T-helper 1 cell (primary cell): ENCODE data around the gene CRLF1.
A peak's percentile ranks its signal among the peaks of the same experiment; 100 is the strongest.

ENCODE experiments used
- DNase-seq, 5 donors: peaks; one replicate each; pipeline ENCODE4 v3.0.0-alpha.2; 2012 to 2020

CRLF1 gene

GRCh38 chr19:18636183-18636968 lies 29.8 kb upstream of the CRLF1 start:
- peak; percentile 96 to 100 (median 98) for DNase-seq

DNA sequence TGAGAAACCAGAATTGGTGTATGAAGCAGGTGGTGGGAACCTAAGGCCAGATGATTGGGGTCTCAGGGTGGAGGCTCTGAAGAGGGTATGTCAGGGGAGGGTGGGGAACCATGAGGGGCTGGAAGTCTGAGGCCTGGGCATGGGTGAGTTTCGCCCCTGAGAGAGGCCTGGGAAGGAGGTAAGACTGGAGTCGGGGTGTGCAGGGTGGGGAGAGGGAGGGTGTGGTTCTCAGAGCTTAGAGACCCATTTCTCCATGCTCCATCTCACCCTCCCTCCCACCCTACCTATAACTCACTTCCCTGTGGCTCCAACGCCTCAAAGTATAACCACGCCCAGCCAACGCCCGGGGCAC lies 29.2 kb upstream of the CRLF1 start:
- DNase-seq, result no peak

DNA sequence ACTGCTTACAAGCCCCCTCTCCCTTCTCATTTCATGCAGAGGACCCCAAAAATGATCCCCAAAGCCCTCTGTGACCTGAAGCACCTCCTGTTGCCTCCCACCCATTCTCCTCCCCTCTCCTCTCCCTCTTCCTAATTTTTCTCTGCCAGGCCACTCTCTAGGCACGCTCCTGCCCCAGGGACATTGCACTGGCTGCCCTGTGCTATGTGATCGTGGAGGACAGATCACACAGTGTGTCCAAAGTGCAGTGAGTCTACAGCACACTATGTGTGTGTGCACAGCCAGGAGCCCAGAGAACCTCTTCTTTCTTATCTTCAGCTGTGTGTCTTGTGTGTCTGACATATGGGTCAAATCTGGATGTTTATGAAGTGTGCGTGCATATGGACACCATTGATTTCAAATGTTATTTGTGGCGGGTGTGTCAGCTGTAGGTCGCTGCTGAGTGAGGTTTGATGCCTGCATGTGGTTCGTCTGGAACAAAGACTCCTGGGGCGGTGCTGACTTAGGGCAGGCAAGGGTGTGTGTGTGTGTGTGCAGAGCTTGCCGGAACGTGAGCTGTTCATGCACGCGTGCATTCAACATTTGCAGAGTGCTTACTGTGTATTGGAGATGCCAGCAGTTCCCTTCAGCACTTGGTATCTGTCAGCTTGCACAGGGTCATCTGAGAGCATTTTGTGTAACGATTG lies 28.2 kb upstream of the CRLF1 start:
- DNase-seq, result no peak

DNA sequence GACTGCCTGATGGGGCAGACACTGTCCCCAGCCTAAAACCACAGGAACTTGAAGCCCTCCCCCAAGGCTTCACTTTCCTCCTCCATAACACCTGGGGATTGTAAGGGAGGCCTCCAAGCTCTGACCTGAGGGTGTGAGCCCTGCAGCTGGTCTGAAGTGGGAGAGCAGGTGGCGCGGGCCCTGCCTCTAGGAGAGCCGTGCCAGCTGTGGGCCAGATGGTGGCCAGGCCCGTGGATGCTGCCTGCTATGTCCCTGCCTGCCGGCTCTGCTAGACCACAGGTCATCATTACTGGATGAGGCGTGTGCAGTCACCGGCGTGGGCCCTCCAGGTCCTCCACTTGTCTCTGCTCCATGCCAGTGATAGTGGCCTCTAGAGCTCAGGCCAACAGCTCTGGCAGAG lies 26.7 kb upstream of the CRLF1 start:
- no peak for DNase-seq

- DNase-seq, result no peak
Observed at GRCh38 chr19:18629166-18630088, 22.8 kb upstream of the CRLF1 start.

GRCh38 chr19:18626906-18627305 lies 20.3 kb upstream of the CRLF1 start:
- DNase-seq, result no peak

DNA sequence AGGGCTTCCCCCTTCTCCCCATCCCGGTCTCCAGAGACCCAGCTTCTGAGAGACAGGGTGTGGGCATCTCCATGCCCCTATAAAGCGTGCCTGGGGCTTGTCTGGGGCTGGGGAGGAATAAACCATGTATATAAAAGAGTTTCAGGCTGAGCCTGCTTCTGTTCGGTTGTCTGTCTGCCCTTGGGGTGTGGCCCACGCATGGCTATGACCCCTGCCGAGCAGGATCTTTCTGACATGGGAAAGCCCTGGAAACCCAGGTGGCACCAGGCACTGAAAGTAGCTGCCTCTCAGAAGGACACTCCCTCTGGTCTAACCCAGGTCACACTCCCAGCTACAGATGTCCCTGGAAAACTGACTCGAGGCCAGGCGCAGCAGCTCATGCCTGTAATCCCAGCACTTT lies 14.3 kb upstream of the CRLF1 start:
- DNase-seq, result no peak

DNA sequence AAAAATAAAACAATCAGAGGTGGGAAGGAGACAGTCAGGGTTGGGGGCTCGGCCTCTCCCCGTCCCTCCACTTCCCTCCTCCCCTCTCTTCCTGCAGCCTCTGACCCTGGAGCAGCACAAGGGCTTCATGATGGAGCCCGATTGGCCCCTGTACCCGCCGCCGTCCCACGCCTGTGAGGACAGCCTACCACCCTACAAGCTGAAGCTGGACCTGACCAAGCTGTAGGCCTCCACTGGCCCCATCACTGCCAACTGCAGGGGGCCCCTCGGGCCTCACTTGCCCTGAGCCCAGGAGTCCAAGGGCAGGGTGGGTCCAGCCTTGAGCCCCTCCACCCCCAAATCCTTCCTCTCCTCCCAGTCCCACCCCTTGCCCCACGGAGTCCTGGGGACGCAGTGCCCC lies 13.7 kb upstream of the CRLF1 start:
- no peak for DNase-seq

DNA sequence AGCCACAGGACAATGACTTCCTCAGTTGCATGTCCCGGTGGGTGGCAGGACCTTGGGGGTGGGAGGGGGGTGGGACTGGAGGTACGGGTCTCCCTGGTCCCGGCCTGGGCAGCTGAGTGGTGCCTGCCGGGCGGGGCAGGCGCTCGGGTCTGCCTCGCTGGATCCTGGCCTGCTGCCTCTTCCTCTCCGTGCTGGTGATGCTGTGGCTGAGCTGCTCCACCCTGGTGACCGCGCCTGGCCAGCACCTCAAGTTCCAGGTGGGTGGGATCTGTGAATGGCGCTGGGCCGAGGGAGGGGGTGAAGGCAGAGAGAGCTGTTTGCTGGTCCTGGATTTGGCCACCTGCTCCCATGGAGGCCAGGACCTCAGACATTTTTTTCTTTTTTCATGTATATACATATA lies 11.6 kb upstream of the CRLF1 start:
- DNase-seq, result no peak

- DNase-seq, result no peak
Observed at GRCh38 chr19:18617562-18617961, 11.0 kb upstream of the CRLF1 start.

- DNase-seq, result no peak
Observed at GRCh38 chr19:18616023-18616422, 9.4 kb upstream of the CRLF1 start.

- no peak for DNase-seq
Observed at GRCh38 chr19:18613589-18614234, 7.1 kb upstream of the CRLF1 start.

GRCh38 chr19:18612772-18613588 lies 6.4 kb upstream of the CRLF1 start, which contains the start of gene TMEM59L:
Gene TMEM59L, plus strand, starts transcription at chr19:18612870. Its CDS starts 89 bp downstream, at chr19:18612959.
- peak in 4 of 5 donors; percentile 33 to 53 (median 43) for DNase-seq

DNA sequence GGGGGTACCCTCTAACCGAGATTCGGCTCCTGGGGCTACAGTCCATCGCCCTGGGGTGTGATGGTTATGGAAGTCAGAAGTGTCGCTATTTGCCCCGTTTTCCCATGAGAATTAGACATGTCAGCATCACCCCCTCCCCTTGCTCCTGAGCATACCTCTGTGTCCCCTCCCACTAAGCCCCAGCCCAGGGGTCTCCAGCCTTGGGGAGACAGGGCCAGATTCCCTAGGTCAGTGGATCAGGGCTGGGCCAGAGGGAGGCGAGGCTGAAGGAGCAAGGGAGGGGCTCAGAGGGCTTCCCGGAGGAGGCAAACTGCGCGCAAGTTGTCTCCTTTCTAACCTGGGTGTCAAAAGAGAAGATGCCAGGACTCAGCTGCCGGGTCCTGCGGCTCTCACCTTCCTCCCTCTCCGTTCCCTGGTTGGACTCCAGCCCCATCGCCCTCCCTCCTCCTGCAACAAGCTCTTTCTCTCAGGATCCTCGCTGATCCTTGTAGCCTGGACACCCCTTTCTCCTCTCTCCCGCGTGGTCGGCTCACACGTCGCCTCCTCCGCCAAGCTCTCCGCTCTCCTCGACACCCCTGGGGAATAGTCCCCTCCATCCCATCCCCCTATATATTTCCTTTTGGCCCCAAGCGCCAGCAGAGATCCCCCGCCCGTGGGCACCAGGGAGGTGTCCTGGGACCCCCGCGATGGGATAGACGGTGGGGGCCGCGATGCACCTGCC lies 5.6 kb upstream of the CRLF1 start:
- DNase-seq, result no peak

DNA sequence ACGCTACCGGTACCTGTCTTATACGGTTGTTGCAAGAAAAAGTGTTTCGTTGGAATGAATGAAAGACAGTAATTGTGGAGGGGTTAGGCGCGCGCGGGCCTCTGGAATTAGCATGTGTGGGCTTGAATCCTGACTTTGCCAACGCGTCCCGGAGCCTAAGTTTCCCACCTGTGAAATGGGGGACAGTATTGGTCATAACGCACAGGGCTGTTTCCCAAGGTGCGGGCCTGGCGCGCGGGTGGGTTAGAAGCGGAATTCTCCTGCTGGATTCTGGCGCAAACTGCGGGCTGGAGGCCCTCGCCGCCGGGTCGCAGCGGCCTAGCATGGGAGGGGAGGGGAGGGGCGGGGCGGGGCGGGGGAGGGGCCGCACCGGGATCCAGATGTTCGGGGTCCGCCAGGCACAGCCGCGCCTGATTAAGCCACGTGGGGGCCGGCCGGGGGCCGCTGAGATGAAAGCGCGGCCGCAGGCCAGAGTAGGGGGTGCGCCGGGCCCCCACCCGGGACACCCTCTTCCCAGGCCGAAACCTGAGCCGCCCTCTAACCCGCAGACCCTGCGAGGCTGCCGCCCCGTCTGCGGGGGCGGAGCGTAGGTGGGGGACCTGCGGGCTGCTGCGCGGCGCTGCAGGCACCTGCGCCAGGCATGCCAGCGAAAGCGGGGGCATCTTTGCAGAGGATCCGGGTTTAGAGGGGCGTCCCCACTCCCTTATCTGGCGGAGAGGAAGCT lies 4.9 kb upstream of the CRLF1 start:
- no peak for DNase-seq

- no peak for DNase-seq
Observed at GRCh38 chr19:18610556-18611326, 4.1 kb upstream of the CRLF1 start.

- DNase-seq, result no peak
Observed at GRCh38 chr19:18610245-18610555, 3.6 kb upstream of the CRLF1 start.

DNA sequence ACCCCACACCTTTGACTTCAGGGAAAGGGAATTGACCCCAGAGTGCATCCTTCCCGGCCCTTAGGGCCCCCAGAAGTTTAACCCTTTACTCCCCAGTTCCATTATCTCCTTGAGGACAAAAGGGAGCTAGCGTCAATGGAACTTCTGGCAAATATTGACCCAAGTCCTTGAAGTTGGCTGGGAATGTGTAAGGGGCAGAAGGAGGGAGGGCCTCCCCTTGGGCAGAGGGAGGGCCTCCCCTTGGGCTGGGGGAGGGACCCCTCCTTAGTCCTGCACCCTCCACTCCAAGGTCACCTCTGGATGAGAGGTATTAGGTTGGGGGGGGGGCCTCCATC lies 3.1 kb upstream of the CRLF1 start:
- DNase-seq, result no peak

- no peak for DNase-seq
Observed at GRCh38 chr19:18608805-18609716, 2.5 kb upstream of the CRLF1 start.
